DOHH2 (cell line): ENCODE data around the gene FBXL2.

ENCODE experiments used
- EZH2phosphoT487 ChIP-seq: fragments of 200-600 bp; sonication (generic); IDR thresholded peaks from 2 replicates; pipeline ENCODE4 v1.6.1; 2017; ENCODE audit warnings: borderline replicate concordance, mild to moderate bottlenecking, antibody characterized with exemption, low read length, moderate library complexity, mixed read lengths
- TF ChIP-seq, protein P1 (sequence below): fragments of 200-600 bp; sonication (generic); IDR thresholded peaks from one replicate; pipeline ENCODE4 v1.5.1; 2014; ENCODE audit warnings: antibody characterized with exemption, mild to moderate bottlenecking, low read depth, low read length; ENCODE audit not compliant: poor library complexity, severe bottlenecking

DNA sequence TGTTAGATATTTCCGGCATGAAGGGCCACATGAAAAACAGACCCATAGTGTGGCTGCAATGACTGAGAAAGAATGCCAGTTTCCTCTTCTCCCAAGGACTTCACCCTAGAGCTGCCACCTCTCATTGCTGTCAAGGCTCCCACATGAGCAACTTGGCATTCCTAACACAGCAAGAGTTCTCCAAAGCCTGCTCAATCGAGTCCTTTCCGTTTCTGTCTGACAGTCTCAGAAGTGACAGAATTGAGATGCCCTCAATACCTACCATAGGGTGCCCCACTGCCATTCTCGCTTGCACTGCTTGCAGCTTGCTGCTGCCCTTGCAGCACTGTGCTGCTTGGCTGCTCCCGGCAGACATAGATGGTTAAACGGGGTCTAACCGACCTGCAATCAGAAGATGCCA, 118.7 kb downstream of the FBXL2 start:
- TF ChIP-seq, protein P1, sequence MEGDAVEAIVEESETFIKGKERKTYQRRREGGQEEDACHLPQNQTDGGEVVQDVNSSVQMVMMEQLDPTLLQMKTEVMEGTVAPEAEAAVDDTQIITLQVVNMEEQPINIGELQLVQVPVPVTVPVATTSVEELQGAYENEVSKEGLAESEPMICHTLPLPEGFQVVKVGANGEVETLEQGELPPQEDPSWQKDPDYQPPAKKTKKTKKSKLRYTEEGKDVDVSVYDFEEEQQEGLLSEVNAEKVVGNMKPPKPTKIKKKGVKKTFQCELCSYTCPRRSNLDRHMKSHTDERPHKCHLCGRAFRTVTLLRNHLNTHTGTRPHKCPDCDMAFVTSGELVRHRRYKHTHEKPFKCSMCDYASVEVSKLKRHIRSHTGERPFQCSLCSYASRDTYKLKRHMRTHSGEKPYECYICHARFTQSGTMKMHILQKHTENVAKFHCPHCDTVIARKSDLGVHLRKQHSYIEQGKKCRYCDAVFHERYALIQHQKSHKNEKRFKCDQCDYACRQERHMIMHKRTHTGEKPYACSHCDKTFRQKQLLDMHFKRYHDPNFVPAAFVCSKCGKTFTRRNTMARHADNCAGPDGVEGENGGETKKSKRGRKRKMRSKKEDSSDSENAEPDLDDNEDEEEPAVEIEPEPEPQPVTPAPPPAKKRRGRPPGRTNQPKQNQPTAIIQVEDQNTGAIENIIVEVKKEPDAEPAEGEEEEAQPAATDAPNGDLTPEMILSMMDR, result no peak
- TF ChIP-seq EZH2phosphoT487, result no peak
